ENCODE results near the gene ERC1.
"Not testable (repeated sequence)": the region's sequence is repeated elsewhere in the genome, so short reads cannot be mapped to it uniquely, and the experiment has no call there.

ERC1 gene

GRCh38 chr12:1080520-1081223 lies 89.6 kb downstream of the ERC1 start:
- DNase-seq: no peak

GRCh38 chr12:1083151-1083888 lies 92.3 kb downstream of the ERC1 start:
- DNase-seq: no peak

- peak in 1 of 5 experiments; percentile 26 for DNase-seq
These were observed 92.9 kb downstream of the ERC1 start for GRCh38 chr12:1083889-1084262.

GRCh38 chr12:1091350-1091749 lies 100.3 kb downstream of the ERC1 start:
- DNase-seq: no peak

GRCh38 chr12:1093166-1093751 lies 102.2 kb downstream of the ERC1 start:
- DNase-seq: peak in 2 of 5 experiments; percentile 9 to 62

- no peak for DNase-seq
These were observed 103.7 kb downstream of the ERC1 start for GRCh38 chr12:1094714-1095113.

GRCh38 chr12:1099158-1099557 lies 108.1 kb downstream of the ERC1 start:
- peak in 1 of 5 experiments; percentile 3 for DNase-seq

- not testable (repeated sequence) for DNase-seq
These were observed 108.6 kb downstream of the ERC1 start for GRCh38 chr12:1099618-1100017.

GRCh38 chr12:1102115-1102514 lies 111.1 kb downstream of the ERC1 start:
- DNase-seq: no peak

- DNase-seq: no peak
These were observed 111.9 kb downstream of the ERC1 start for GRCh38 chr12:1102791-1103450.

GRCh38 chr12:1103632-1104031 lies 112.6 kb downstream of the ERC1 start:
- DNase-seq: no peak

GRCh38 chr12:1104088-1104800 lies 113.2 kb downstream of the ERC1 start:
- DNase-seq: peak in 1 of 5 experiments; percentile 16

GRCh38 chr12:1107669-1108068 lies 116.6 kb downstream of the ERC1 start:
- no peak for DNase-seq

- DNase-seq: peak in 1 of 5 experiments; percentile 21
These were observed 117.3 kb downstream of the ERC1 start for GRCh38 chr12:1108276-1108675.

GRCh38 chr12:1115484-1116231 lies 124.6 kb downstream of the ERC1 start:
- peak in 1 of 5 experiments; percentile 7 for DNase-seq

GRCh38 chr12:1117371-1117770 lies 126.3 kb downstream of the ERC1 start:
- no peak for DNase-seq

- DNase-seq: peak; percentile 23 to 77 (median 56)
These were observed 127.0 kb downstream of the ERC1 start for GRCh38 chr12:1117970-1118563.

- DNase-seq: peak in 3 of 5 experiments; percentile 49 to 93 (median 62)
These were observed 131.8 kb downstream of the ERC1 start for GRCh38 chr12:1122786-1123185.

- peak in 2 of 5 experiments; percentile 19 to 75 for DNase-seq
These were observed 135.1 kb downstream of the ERC1 start for GRCh38 chr12:1126091-1126490.

GRCh38 chr12:1127021-1127420 lies 136.0 kb downstream of the ERC1 start:
- no peak for DNase-seq

GRCh38 chr12:1130164-1130563 lies 139.1 kb downstream of the ERC1 start:
- DNase-seq: peak in 1 of 5 experiments; percentile 53
